AG04449 (cell line): ENCODE data around the gene ZBTB46.

Experiments
- CTCF ChIA-PET: fragments of 350-600 bp; formaldehyde crosslinking; extraction: SDS; loops from one replicate; lab custom pipeline; 2021; ENCODE audit warnings: antibody characterized with exemption; lab: Yijun Ruan, JAX
- POLR2A ChIA-PET: fragments of 400-600, 350-600 bp; formaldehyde crosslinking; extraction: SDS; loops from one replicate; lab custom pipeline; 2020; ENCODE audit warnings: antibody characterized with exemption, inconsistent platforms; lab: Yijun Ruan, JAX
- DNase-seq: peaks from one replicate; pipeline ENCODE4 v3.0.0-alpha.2; 2010; ENCODE audit warnings: low read depth, low spot score
- H3K4me3 ChIP-seq: 2 replicates; pipeline ENCODE4 v1.5.1; 2011; ENCODE audit warnings: low read depth, mild to moderate bottlenecking, control low read depth, low read length
- CTCF ChIP-seq: IDR thresholded peaks from one replicate; pipeline ENCODE4 v1.5.1; 2011; ENCODE audit warnings: mild to moderate bottlenecking, moderate library complexity, low read length, control low read depth, inconsistent platforms; ENCODE audit not compliant: insufficient read depth; ENCODE audit errors: missing control alignments

Gene ZBTB46

GRCh38 chr20:63819224-63819921 is 11.7 kb downstream of the ZBTB46 start:
- TF ChIP-seq CTCF = peak; percentile 18
- POLR2A ChIA-PET = no interaction called here
- no peak for DNase-seq
- no peak overlapping the region for H3K4me3 ChIP-seq
- CTCF ChIA-PET = interaction anchor here (0.7 to 1.4 kb wide), 3 partner anchors 12 to 154 kb away, joined by 3 to 5 read pairs (median 3); no protein-coding TSS in a partner anchor

- DNase-seq = no peak
- TF ChIP-seq CTCF = no peak
- H3K4me3 ChIP-seq = no peak overlapping the region
- ChIA-PET POLR2A (no interaction called here), CTCF (no interaction called here)
Observed at GRCh38 chr20:63815615-63816253, 15.3 kb downstream of the ZBTB46 start.

DNA sequence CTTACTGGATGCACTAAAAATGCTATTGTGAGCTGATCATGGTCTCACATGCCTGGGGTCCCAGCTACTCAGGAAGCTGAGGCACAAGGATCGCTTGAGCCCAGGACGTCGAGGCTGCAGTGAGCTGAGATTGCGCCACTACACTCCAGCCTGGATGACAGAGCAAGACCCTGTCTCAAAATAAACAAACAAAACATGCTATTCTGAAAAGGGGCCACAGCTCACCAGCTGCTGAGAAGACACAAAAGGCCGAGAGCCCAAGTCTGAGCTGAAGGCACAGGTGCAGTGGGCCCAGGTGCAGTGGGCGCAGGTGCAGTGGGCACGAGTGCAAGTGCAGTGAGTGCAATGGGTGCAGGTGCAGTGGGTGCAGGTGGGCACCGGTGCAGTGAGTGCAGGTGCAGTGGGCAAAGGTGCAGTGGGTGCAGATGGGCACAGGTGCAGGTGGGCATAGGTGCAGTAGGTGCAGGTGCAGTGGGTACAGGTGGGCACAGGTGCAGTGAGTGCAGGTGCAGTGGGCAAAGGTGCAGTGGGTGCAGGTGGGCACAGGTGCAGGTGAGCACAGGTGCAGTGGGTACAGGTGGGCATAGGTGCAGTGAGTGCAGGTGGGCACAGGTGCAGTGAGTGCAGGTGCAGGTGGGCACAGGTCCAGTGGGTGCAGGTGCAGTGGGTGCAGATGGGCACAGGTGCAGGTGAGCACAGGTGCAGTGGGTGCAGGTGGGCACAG is 16.0 kb downstream of the ZBTB46 start:
- no peak for TF ChIP-seq CTCF
- no peak for DNase-seq
- H3K4me3 ChIP-seq = no peak overlapping the region
- ChIA-PET CTCF (no interaction called here), POLR2A (no interaction called here)

DNA sequence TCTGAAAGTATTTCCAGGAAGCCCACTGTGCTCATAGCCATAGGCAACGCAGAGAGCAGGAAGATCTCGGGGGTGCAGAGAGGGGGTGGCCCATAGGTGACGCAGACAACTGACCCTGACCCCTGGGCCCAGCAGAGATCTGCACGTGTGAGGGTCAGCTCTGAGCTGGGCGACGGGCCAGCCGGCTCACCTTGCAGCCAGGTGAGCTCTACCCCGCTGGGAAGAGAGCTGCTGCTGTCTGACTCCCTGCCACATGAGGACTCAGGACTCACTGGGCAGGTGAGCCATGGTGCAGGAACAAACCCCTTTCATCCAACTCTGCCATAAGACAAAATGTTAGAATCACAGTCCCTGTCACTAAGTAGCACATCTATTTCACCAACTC is 19.6 kb downstream of the ZBTB46 start:
- DNase-seq = no peak
- ChIA-PET CTCF (interaction anchor here (0.7 kb wide), 1 partner anchor 36 kb away, joined by 3 read pairs; no protein-coding TSS in a partner anchor), POLR2A (no interaction called here)
- TF ChIP-seq CTCF = no peak
- no peak overlapping the region for H3K4me3 ChIP-seq

DNA sequence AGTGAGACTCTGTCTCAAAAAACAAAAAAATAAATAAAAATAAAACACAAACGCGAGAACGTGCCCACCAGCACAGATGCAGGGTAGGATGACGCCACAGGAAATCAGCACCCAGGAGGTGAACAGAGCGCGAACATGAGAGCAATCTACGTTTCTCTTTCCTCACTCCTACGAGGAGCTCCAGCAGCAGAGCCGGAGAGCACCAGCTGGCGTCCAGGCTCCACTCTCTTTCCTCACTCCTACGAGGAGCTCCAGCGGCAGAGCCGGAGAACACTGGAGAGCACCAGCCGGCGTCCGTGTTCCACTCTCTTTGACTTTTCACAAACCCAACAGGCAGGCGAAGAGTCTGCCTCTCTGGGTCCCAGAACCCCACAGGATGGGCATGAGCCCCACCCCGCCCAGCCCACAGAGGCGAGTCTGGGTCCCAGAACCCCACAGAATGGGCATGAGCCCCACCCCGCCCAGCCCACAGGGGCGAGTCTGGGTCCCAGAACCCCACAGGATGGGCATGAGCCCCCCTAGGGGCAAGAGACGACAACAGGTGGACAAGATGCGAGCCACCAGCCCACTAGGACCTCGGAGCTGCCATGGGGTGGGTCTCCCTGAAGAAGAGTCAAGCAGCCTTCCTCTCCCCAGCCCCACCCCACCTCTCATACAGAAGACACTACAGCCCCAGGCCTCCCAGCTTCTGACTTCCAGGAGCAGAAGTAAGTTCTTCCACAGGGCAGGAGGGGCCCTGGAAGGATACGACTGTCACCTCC is 20.2 kb downstream of the ZBTB46 start:
- ChIA-PET POLR2A (no interaction called here), CTCF (interaction anchor here (0.7 to 1.2 kb wide), 2 partner anchors 24 to 36 kb away, joined by 3 to 4 read pairs; no protein-coding TSS in a partner anchor)
- TF ChIP-seq CTCF = no peak
- DNase-seq = no peak
- no peak overlapping the region for H3K4me3 ChIP-seq
